Measurements from ENCODE around the gene SLC4A11. TPM values are rescaled to one million over a fixed set of nuclear protein-coding genes. Genes with fewer than 3 reads are reported as not detected.

Gene SLC4A11
- total RNA-seq, 1 donor from 2014 or later = 3.2 TPM

- FAIRE-seq (no peak), DNase-seq (ENCODE audit: low read depth) (no peak)
- peaks cover 14% of the 10 kb centered on the region for H3K36me3 ChIP-seq (ENCODE audit: control insufficient read depth, insufficient read depth, low read length)
- no peak overlapping the region for H3K4me3 ChIP-seq (ENCODE audit: low read depth, low read length)
- no peaks in the 10 kb centered on the region for H3K27me3 ChIP-seq (ENCODE audit: control insufficient read depth, insufficient read depth, low read length)
- no peak for TF ChIP-seq CTCF (IDR thresholded peaks at IDR 0.05; ENCODE audit: insufficient read depth, low read length, severe bottlenecking)
Measured at GRCh38 chr20:3270051-3270450, 31.1 kb upstream of the SLC4A11 start.

- no peak for TF ChIP-seq CTCF (IDR thresholded peaks at IDR 0.05; ENCODE audit: insufficient read depth, low read length, severe bottlenecking)
- no peak for DNase-seq (ENCODE audit: low read depth)
- Histone ChIP-seq H3K4me3 (ENCODE audit: low read depth, low read length) (no peak overlapping the region), H3K27me3 (ENCODE audit: control insufficient read depth, insufficient read depth, low read length) (no peaks in the 10 kb centered on the region), H3K36me3 (ENCODE audit: control insufficient read depth, insufficient read depth, low read length) (peaks cover 18% of the 10 kb centered on the region)
- no peak for FAIRE-seq
Measured at GRCh38 chr20:3262566-3262965, 23.6 kb upstream of the SLC4A11 start.

- no peak for TF ChIP-seq CTCF (IDR thresholded peaks at IDR 0.05; ENCODE audit: insufficient read depth, low read length, severe bottlenecking)
- FAIRE-seq (no peak), DNase-seq (ENCODE audit: low read depth) (no peak)
- no peak overlapping the region for H3K4me3 ChIP-seq (ENCODE audit: low read depth, low read length)
- no peaks in the 10 kb centered on the region for H3K27me3 ChIP-seq (ENCODE audit: control insufficient read depth, insufficient read depth, low read length)
- peaks cover 26% of the 10 kb centered on the region for H3K36me3 ChIP-seq (ENCODE audit: control insufficient read depth, insufficient read depth, low read length)
Measured at GRCh38 chr20:3258429-3258828, 19.4 kb upstream of the SLC4A11 start.

- FAIRE-seq (no peak), DNase-seq (ENCODE audit: low read depth) (no peak)
- Histone ChIP-seq H3K36me3 (ENCODE audit: control insufficient read depth, insufficient read depth, low read length) (peaks cover 31% of the 10 kb centered on the region), H3K4me3 (ENCODE audit: low read depth, low read length) (no peak overlapping the region), H3K27me3 (ENCODE audit: control insufficient read depth, insufficient read depth, low read length) (no peaks in the 10 kb centered on the region)
- TF ChIP-seq CTCF (IDR thresholded peaks at IDR 0.05; ENCODE audit: insufficient read depth, low read length, severe bottlenecking) = no peak
Measured at GRCh38 chr20:3255728-3256127, 16.7 kb upstream of the SLC4A11 start.

GRCh38 chr20:3251806-3252205, 12.8 kb upstream of the SLC4A11 start:
- no peak for TF ChIP-seq CTCF (IDR thresholded peaks at IDR 0.05; ENCODE audit: insufficient read depth, low read length, severe bottlenecking)
- no peak for FAIRE-seq
- Histone ChIP-seq H3K4me3 (ENCODE audit: low read depth, low read length) (no peak overlapping the region), H3K36me3 (ENCODE audit: control insufficient read depth, insufficient read depth, low read length) (peaks cover 20% of the 10 kb centered on the region), H3K27me3 (ENCODE audit: control insufficient read depth, insufficient read depth, low read length) (no peaks in the 10 kb centered on the region)
- DNase-seq (ENCODE audit: low read depth) = no peak

- TF ChIP-seq CTCF (IDR thresholded peaks at IDR 0.05; ENCODE audit: insufficient read depth, low read length, severe bottlenecking) = peak; percentile 63
- Histone ChIP-seq H3K36me3 (ENCODE audit: control insufficient read depth, insufficient read depth, low read length) (peaks cover 9% of the 10 kb centered on the region), H3K27me3 (ENCODE audit: control insufficient read depth, insufficient read depth, low read length) (no peaks in the 10 kb centered on the region), H3K4me3 (ENCODE audit: low read depth, low read length) (no peak overlapping the region)
- DNase-seq (ENCODE audit: low read depth) (no peak), FAIRE-seq (no peak)
Measured at GRCh38 chr20:3250091-3250504, 11.1 kb upstream of the SLC4A11 start.
